NB4 (cell line): ENCODE data around the gene RAPGEF4.

Experiments
- MAX ChIP-seq: IDR thresholded peaks from 2 replicates; pipeline ENCODE4 v1.6.1; 2011; ENCODE audit warnings: low read depth, low read length
- MYC ChIP-seq: IDR thresholded peaks from 2 replicates; pipeline ENCODE4 v1.6.1; 2011; ENCODE audit warnings: low read depth, low read length
- POLR2A ChIP-seq: IDR thresholded peaks from 2 replicates; pipeline ENCODE4 v1.6.1; 2011; ENCODE audit warnings: mild to moderate bottlenecking; ENCODE audit not compliant: insufficient read length; ENCODE audit errors: extremely low read depth
- TF ChIP-seq, protein P1 (sequence below): IDR thresholded peaks from one replicate; pipeline ENCODE4 v1.5.1; 2012; ENCODE audit warnings: low read depth, low read length

GRCh38 chr2:173016451-173016850 is 280.8 kb downstream of the RAPGEF4 start:
- TF ChIP-seq, protein P1, sequence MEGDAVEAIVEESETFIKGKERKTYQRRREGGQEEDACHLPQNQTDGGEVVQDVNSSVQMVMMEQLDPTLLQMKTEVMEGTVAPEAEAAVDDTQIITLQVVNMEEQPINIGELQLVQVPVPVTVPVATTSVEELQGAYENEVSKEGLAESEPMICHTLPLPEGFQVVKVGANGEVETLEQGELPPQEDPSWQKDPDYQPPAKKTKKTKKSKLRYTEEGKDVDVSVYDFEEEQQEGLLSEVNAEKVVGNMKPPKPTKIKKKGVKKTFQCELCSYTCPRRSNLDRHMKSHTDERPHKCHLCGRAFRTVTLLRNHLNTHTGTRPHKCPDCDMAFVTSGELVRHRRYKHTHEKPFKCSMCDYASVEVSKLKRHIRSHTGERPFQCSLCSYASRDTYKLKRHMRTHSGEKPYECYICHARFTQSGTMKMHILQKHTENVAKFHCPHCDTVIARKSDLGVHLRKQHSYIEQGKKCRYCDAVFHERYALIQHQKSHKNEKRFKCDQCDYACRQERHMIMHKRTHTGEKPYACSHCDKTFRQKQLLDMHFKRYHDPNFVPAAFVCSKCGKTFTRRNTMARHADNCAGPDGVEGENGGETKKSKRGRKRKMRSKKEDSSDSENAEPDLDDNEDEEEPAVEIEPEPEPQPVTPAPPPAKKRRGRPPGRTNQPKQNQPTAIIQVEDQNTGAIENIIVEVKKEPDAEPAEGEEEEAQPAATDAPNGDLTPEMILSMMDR = no peak
- TF ChIP-seq MAX (no peak), POLR2A (no peak), MYC (no peak)
